Erythroblast (primary cell): ENCODE results near the gene DAW1.
"Not testable (repeated sequence)": the region's sequence is repeated elsewhere in the genome, so short reads cannot be mapped to it uniquely, and the experiment has no call there.

Experiments
- DNase-seq, 2 experiments: peaks; one replicate each; lab custom pipeline; 2025; lab: John Stamatoyannopoulos, UW
- GATA1 ChIP-seq: IDR thresholded peaks from 2 replicates; pipeline ENCODE4 v1.6.1; 2011; ENCODE audit warnings: low read depth, mild to moderate bottlenecking, control low read depth, low read length, moderate library complexity
- POLR2A ChIP-seq: IDR thresholded peaks from 2 replicates; pipeline ENCODE4 v1.6.1; 2011; ENCODE audit warnings: mild to moderate bottlenecking, low read length

The DAW1 gene

DNA sequence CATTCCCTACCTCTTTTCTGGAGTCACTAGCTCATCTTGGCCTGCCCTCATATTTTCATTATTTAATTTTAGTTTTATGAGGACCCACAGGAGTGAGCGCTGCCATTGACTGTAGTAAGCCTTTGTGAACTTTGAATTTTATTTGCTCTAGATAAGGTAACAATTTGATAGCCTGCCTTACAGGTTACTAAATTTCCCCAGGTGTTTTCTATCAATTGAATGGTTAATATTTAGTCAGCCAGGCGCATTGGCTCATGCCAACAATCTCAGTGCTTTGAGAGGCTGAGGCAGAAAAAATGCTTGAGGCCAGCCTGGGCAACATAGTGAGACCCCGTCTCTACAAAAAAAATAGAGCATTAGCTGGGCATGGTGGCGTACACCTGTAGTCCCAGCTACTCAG, 50.2 kb downstream of the DAW1 start:
- TF ChIP-seq GATA1 (no peak), POLR2A (no peak)
- DNase-seq: no peak

DNA sequence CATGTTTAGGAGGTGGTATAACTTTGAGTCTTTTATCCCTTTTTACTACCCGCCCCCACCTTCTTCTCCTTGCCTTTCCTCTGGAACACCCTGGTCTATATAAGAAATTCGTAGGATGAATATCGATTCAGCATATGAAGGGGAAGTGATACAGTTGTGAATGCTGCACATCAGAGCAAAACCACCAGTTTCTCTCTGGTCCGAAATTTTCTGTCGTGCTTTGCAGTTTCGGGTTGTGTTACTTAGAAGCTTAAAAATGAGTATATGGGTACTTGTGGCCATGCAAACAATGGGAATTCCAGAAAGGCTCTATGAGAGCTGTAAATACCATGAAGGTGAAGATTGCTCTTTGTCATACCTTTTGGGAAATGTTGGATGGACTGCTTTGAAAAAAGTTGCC, 60.6 kb downstream of the DAW1 start:
- no peak for DNase-seq
- TF ChIP-seq GATA1 (no peak), POLR2A (no peak)

DNA sequence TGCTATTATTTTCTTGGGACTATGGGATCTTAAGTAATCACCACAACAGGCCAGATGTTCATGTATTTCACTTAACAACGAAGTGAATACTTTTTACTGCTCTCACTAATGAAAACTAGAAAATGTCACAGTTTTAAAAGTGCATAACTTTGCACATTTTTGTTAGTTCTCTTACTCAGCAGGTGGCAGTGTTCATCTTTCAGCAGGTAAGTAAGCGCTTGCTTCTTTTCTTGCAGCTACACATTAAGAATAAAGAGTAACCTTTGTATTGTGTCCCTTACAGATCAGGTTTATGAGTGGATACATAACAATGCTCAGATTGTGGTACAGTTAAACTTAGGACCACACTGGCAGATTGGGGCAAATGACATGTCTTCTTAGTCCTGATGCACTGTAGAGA, 61.0 kb downstream of the DAW1 start:
- DNase-seq: no peak
- TF ChIP-seq POLR2A (no peak), GATA1 (no peak)

DNA sequence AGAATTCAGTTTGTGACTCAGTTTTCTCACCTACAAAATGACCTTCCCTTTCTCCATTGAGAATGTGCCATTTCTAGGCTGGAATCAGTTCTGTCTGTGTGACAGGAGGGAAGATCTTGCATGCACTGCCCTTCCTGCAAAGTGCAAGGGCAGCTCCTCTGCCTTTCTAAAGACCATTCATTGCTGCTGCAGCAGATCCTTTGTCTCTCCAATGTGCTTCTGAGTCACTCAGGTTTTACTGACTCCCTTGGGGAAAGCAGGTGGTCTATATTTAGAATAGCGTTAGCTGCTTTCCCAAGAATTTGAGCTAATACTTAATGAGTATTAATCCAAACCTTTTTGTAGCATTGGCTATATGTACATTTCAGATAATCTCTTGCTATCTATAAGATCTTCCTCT, 62.5 kb downstream of the DAW1 start:
- no peak for DNase-seq
- TF ChIP-seq POLR2A (no peak), GATA1 (no peak)

DNA sequence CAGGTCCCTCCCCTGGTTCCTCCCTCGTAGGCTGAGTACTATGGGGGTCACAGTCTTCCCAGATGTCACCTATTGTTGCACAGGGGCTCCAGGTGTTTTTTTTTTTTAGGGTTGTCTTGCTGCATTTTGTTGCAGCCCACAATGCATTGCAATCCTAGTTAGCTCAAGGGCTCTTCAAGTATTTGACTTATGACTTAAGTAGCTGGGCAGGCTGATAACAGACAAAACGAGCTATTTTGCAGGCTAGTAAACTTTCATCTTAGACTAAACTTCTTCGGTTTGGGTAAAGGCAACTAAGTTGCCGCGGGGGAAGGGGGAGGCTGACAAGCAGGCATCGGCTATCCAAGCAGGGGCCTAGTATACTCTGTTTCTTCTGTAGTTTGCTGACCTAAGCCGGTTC, 64.8 kb downstream of the DAW1 start:
- DNase-seq: not testable (repeated sequence)

DNA sequence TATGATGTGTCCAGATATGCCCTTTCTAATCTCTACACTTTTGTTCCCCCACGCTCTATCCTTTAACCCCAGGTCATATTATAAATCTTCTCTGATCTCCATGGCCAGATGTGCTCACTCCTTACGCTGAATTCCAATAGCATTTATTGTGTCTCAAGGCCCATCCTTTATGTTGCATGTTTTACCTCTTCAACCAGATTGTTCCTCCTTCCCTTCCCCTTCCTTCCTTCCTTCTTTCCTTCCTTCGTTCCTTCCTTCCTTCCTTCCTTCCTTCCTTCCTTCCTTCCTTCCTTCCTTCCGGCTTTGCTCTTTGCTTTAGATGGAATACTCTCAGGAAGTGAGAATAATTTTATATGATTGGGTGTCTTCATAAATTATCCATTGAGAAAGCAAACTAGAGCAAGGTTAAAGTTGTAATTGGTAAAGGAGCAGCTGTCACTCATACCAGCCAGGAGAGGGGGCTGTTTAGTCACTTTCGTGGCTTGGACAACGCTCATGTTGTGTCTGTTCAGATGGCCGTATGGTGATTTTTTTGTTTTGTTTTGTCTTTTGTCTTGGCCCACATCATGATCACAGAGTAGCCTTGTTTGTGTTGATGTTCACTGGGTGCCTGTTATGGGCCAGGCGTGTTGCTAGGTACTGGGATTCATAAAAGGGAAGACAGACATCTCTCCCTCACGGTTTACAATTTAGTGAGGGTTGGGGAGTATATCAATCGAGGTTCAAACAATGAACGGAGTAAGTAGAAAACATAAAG, 68.0 kb downstream of the DAW1 start:
- peak; percentile 18 to 43 for DNase-seq
- TF ChIP-seq POLR2A: no peak
- TF ChIP-seq GATA1: no peak

DNA sequence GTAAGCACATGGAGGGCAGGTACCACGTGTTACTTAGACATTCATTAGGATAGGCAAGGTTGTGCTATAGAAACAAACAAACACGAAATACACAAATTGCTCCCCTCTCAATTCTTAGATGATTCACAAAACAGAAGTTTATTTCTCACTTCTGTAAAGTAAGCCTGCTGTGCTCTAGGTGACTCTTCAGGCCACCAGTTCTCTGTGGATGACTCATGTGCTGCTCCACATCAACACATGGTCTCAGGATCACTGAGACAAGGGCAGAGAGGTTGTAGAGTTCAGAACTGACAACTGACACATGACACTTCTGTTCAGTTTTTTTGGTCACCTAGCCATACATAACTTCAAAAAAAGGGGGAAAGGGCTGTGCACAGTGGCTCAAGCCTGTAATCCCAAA, 70.6 kb downstream of the DAW1 start:
- TF ChIP-seq POLR2A (no peak), GATA1 (no peak)
- DNase-seq: no peak

DNA sequence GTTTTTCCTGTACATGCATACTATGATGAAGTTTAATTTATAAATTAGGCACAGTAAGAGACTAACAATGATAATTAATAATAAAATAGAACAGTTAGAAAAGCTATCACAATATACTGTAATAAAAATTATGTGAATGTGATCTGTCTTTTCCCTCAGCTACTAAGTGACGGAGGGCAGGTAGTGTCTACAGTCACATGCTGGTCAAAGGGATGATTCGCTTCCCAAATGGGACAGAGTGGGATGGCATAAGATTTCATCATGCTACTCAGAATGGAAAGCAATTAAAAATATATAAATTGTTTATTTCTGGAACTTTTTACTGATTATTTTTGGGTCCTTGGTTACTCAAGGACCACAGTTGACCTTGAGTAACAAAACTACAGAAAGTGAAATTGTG, 71.5 kb downstream of the DAW1 start:
- TF ChIP-seq POLR2A (no peak), GATA1 (no peak)

DNA sequence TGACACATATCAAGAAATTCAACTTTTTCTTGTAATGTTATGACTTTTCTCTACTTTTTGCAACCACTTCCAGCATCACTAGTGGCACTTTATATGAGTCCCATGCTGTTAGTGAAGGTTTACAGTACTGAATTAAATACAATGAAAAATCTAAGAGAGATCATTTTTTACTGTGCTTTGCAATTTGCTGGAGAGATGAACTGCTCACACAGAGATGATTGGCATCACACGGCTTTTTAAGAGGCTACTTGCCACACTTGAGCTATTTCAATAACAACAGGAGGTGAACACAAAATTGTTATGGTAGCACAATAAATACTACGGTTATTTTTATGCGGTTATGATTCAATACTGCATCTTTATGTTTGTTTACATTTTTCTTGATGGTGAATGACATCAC, 88.9 kb downstream of the DAW1 start:
- DNase-seq: no peak
- no peak for TF ChIP-seq GATA1
- no peak for TF ChIP-seq POLR2A

More for the DNA sequence above, 71.5 kb downstream of the DAW1 start:
- no peak for DNase-seq

DNA sequence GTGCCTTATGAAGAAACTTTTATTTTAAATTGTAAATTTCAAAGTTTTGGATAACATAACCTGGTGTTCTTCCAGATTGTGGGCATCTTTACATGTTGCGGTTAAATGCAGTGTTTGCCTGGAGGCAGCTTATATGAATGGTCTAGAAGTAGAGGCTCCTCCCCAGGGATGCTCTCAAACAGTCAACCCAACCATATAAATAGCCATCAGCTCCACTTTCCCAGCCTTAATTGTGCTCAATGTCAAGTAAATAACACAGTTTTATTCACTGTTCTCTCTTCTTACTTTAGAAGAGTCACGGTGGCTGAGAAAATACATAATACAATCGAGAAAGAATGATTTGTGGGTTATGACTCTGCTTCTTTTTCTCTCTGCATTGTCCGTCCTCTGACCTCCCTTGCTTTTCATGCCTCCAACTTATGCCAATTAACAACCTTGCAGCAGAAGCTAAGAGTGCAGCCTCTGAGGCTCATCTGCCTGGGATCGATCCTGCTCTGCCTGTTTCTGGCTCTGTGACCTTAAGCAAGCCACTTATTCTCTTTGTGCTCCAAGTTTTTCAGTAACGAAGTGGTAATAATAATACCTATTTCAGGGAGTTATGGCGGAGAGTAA, 100.3 kb downstream of the DAW1 start:
- TF ChIP-seq POLR2A: no peak
- no peak for TF ChIP-seq GATA1
- DNase-seq: no peak

DNA sequence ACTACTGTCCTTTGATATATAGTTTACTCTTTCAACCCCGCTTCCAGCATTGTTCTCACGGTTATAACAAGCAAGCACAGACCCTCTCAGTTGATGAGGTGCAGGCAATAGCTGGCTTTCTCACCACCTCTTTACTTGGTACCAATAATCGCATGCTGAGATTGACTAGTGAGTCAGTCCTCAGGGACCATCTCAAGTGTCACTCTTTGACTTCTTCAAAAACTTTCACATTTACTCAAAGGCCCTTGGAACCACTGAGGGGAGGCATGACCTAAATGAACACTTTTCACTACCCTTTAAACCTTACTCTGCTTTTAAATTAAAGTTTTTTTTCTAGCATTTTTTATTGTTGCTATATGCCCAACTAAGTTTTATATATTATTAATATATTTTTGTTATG, 101.8 kb downstream of the DAW1 start:
- no peak for DNase-seq
- TF ChIP-seq POLR2A (no peak), GATA1 (no peak)
